Nephron progenitor cell (in vitro differentiated cells): ENCODE data around the gene ACTG1.

Experiments used
- DNase-seq: peaks from one replicate; pipeline ENCODE4 v3.0.0; 2021
- H3K27ac Mint-ChIP-seq: 2 replicates; pipeline ENCODE4 v1.8.0; 2021; ENCODE audit warnings: mild to moderate bottlenecking, moderate library complexity, mixed read lengths
- H3K27me3 Mint-ChIP-seq: 2 replicates; pipeline ENCODE4 v1.8.0; 2021; ENCODE audit warnings: mild to moderate bottlenecking, low read depth, mixed read lengths; ENCODE audit not compliant: poor library complexity
- H3K36me3 Mint-ChIP-seq: 2 replicates; pipeline ENCODE4 v1.8.0; 2021; ENCODE audit warnings: low read depth, mixed read lengths
- H3K4me1 Mint-ChIP-seq: 2 replicates; pipeline ENCODE4 v1.8.0; 2021; ENCODE audit warnings: mixed read lengths
- H3K4me3 Mint-ChIP-seq: 2 replicates; pipeline ENCODE4 v1.8.0; 2021; ENCODE audit warnings: mild to moderate bottlenecking, moderate library complexity, mixed read lengths
- H3K9me3 Mint-ChIP-seq: 2 replicates; pipeline ENCODE4 v1.8.0; 2021; ENCODE audit warnings: mild to moderate bottlenecking, moderate library complexity, mixed read lengths
- CTCF ChIP-seq: fragments of 200-600 bp; sonication (generic); IDR thresholded peaks from 2 replicates; pipeline ENCODE4 v1.5.0; 2021; ENCODE audit warnings: antibody characterized with exemption

Gene ACTG1

GRCh38 chr17:81465910-81466309 is 46.7 kb downstream of the ACTG1 start:
- DNase-seq = no peak
- no peak overlapping the region for H3K4me3 Mint-ChIP-seq

GRCh38 chr17:81464586-81464985 is 48.0 kb downstream of the ACTG1 start:
- Mint-ChIP-seq H3K4me1 (peaks cover 29% of the 10 kb centered on the region), H3K36me3 (peaks cover 28% of the 10 kb centered on the region), H3K27ac (peak overlapping the region; percentile 68), H3K9me3 (no peaks in the 10 kb centered on the region), H3K27me3 (peaks cover 5% of the 10 kb centered on the region), H3K4me3 (no peak overlapping the region)
- DNase-seq = no peak
- no peak for TF ChIP-seq CTCF

More at GRCh38 chr17:81465910-81466309, 46.7 kb downstream of the ACTG1 start:
- Mint-ChIP-seq H3K27ac (peak overlapping the region; percentile 57), H3K4me1 (peaks cover 34% of the 10 kb centered on the region), H3K27me3 (peaks cover 5% of the 10 kb centered on the region), H3K36me3 (peaks cover 30% of the 10 kb centered on the region), H3K9me3 (no peaks in the 10 kb centered on the region)
- TF ChIP-seq CTCF = no peak

GRCh38 chr17:81463506-81463905 is 49.1 kb downstream of the ACTG1 start:
- DNase-seq = no peak
- Mint-ChIP-seq H3K36me3 (peaks cover 27% of the 10 kb centered on the region), H3K9me3 (no peaks in the 10 kb centered on the region), H3K27ac (no peak overlapping the region), H3K4me3 (no peak overlapping the region), H3K4me1 (peaks cover 27% of the 10 kb centered on the region), H3K27me3 (peaks cover 5% of the 10 kb centered on the region)
- TF ChIP-seq CTCF = no peak

- no peak overlapping the region for H3K4me3 Mint-ChIP-seq
These were observed 50.0 kb downstream of the ACTG1 start for GRCh38 chr17:81462506-81463125.

GRCh38 chr17:81461607-81462500 is 50.7 kb downstream of the ACTG1 start:
- Mint-ChIP-seq H3K9me3 (no peaks in the 10 kb centered on the region), H3K4me3 (no peak overlapping the region), H3K4me1 (peaks cover 29% of the 10 kb centered on the region), H3K27ac (no peak overlapping the region), H3K27me3 (peaks cover 5% of the 10 kb centered on the region), H3K36me3 (peaks cover 31% of the 10 kb centered on the region)
- DNase-seq = no peak
- no peak for TF ChIP-seq CTCF

More at GRCh38 chr17:81462506-81463125, 50.0 kb downstream of the ACTG1 start:
- peak overlapping the region; percentile 57 for H3K27ac Mint-ChIP-seq
- peaks cover 27% of the 10 kb centered on the region for H3K36me3 Mint-ChIP-seq
- H3K9me3 Mint-ChIP-seq = no peaks in the 10 kb centered on the region
- no peak for DNase-seq
- peaks cover 24% of the 10 kb centered on the region for H3K4me1 Mint-ChIP-seq
- H3K27me3 Mint-ChIP-seq = peaks cover 5% of the 10 kb centered on the region
- TF ChIP-seq CTCF = no peak
